ENCODE data around the gene LRRC74B.
"Not testable (repeated sequence)": the region's sequence is repeated elsewhere in the genome, so short reads cannot be mapped to it uniquely, and the experiment has no call there.

Gene LRRC74B

GRCh38 chr22:21076912-21077625, 31.3 kb downstream of the LRRC74B start:
- DNase-seq (ENCODE audit: low spot score), result no peak

- DNase-seq (ENCODE audit: low spot score), result no peak
These were observed 32.2 kb downstream of the LRRC74B start for GRCh38 chr22:21077884-21078508.

GRCh38 chr22:21078916-21079315, 33.2 kb downstream of the LRRC74B start:
- no peak for DNase-seq (ENCODE audit: low spot score)

GRCh38 chr22:21079493-21079892, 33.7 kb downstream of the LRRC74B start:
- DNase-seq (ENCODE audit: low spot score), result no peak

GRCh38 chr22:21080435-21081137, 34.8 kb downstream of the LRRC74B start:
- no peak for DNase-seq (ENCODE audit: low spot score)

GRCh38 chr22:21082248-21082647, 36.5 kb downstream of the LRRC74B start:
- DNase-seq (ENCODE audit: low spot score), result no peak

GRCh38 chr22:21087119-21087518, 41.4 kb downstream of the LRRC74B start:
- DNase-seq (ENCODE audit: low spot score), result no peak

GRCh38 chr22:21087926-21088325, 42.2 kb downstream of the LRRC74B start:
- not testable (repeated sequence) for DNase-seq (ENCODE audit: low spot score)

GRCh38 chr22:21091220-21091619, 45.5 kb downstream of the LRRC74B start:
- DNase-seq (ENCODE audit: low spot score), result not testable (repeated sequence)

- no peak for DNase-seq (ENCODE audit: low spot score)
These were observed 47.2 kb downstream of the LRRC74B start for GRCh38 chr22:21092797-21093554.

- not testable (repeated sequence) for DNase-seq (ENCODE audit: low spot score)
These were observed 47.9 kb downstream of the LRRC74B start for GRCh38 chr22:21093555-21094137.

- DNase-seq (ENCODE audit: low spot score), result no peak
These were observed 49.4 kb downstream of the LRRC74B start for GRCh38 chr22:21094911-21095772.

GRCh38 chr22:21095773-21096107, 50.0 kb downstream of the LRRC74B start:
- DNase-seq (ENCODE audit: low spot score), result no peak

- DNase-seq (ENCODE audit: low spot score), result not testable (repeated sequence)
These were observed 51.1 kb downstream of the LRRC74B start for GRCh38 chr22:21096878-21097277.

GRCh38 chr22:21098099-21098671, 52.4 kb downstream of the LRRC74B start:
- no peak for DNase-seq (ENCODE audit: low spot score)

GRCh38 chr22:21099578-21099977, 53.8 kb downstream of the LRRC74B start:
- no peak for DNase-seq (ENCODE audit: low spot score)

- no peak for DNase-seq (ENCODE audit: low spot score)
These were observed 54.6 kb downstream of the LRRC74B start for GRCh38 chr22:21100149-21101032.

GRCh38 chr22:21101877-21102638, 56.3 kb downstream of the LRRC74B start:
- no peak for DNase-seq (ENCODE audit: low spot score)

All from globus pallidus (tissue), 1 donor.